ENCODE data around the gene PIP4K2B.
A peak's percentile ranks its signal among the peaks of the same experiment; 100 is the strongest.
"Not testable (repeated sequence)": the region's sequence is repeated elsewhere in the genome, so short reads cannot be mapped to it uniquely, and the experiment has no call there.

Gene PIP4K2B

DNA sequence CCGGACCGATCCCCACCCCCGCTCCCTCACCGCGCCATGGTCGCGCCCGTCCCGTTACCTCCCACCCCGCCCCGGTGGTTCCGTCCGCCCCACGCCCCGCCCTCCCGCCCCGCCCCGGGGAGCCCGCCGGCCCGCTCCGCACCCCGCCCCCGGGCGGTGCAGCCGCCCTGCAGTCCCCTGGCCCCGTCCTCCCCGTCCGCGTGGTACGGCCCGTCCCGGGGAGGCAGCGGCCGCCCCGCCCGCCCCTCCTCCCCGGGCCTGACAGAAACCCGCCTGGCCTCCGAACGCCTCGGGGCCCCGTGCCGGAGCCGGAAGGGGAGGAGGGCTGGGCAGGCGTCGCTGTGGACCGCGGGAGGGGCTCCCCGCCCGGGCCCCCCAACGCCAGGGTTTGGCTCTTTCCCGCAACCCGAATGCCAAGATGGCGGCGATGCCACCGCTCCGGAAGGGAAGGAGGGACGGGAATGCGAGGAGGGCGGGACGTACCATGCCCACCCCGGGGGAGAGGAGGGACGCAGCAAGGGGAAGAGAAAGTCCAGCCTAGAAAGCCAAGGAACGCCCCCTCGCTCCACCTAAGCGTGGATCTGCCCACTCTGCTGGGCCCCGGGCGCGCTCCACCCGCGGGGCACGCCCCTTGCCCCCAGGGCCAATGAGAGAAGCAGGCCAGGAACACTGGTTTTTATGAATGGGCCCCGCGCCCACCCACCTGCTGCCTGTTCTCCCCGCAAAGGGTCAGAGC is at the start of gene PIP4K2B:
TSS of gene PIP4K2B (minus strand) at position 56 of the 736 bp plus-strand sequence. CDS start 132 bp downstream, outside the sequence.
- peak; percentile 97 for DNase-seq (ENCODE audit: low read depth)

DNA sequence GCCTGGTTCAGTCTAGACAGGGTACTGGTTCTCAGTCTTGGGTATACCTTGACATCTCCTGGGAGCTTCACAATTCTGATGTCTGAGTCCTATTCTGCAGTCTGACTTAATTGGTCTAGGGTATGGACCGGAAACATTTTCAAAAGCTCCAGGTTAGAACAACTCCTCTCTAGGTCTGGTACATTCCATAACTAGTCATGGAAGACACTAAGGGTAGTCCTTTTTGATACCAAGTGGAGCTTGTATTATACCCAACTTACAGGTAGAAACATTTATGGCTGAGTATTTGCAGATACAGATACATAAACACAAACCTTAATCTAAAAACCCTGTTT is 49.2 kb upstream of the PIP4K2B start:
- DNase-seq (ENCODE audit: low read depth), result no peak

DNA sequence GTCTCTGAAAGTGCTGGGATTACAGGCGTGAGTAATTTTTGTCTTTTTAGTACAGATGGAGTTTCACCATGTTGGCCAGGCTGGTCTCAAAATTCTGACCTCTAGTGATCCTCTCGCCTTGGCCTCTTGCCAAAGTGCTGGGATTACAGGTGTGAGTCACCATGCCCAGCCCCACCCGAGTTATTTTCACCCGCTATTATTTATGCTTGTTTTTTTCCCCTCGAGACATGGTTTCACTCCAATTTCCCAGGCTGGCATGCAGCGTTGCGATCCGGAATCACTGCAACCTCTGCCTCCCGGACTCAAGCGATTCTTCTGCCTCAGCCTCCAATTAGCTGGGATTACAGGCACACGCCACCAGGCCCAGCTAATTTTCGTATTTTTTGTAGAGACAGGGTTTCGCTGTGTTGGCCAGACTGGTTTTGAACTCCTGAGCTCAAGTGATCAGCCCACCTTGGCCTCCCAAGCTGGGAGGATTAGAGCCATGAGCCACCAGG is 45.0 kb upstream of the PIP4K2B start:
- DNase-seq (ENCODE audit: low read depth), result no peak

DNA sequence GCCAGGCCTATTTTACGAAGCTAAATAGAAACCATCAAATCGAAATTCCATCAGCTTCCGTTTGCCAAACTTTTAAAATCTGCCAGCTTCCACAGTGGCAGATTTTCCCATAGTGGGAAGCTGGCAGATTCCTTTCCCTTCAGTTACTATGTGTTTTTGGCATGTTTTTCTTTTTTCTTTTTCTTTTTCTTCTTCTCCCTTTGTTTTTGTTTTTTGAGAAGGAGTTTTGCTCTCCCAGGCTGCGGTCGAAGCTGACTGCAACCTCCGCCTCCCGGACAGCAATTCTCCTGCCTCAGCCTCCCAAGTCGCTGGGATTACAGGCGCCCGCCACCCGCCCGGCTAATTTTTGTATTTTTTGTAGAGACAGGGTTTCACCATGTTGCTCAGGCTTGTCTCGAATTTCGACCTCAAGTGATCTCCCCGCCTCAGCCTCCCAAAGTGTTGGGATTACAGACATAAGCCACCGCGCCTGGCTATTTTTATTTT is 26.4 kb upstream of the PIP4K2B start:
- DNase-seq (ENCODE audit: low read depth), result no peak

GRCh38 chr17:38824899-38825761 is 25.8 kb upstream of the PIP4K2B start, which contains the start of gene CWC25:
Gene CWC25, minus strand, starts transcription at chr17:38825321. Its CDS starts 138 bp downstream, at chr17:38825183.
- DNase-seq (ENCODE audit: low read depth), result peak; percentile 89

DNA sequence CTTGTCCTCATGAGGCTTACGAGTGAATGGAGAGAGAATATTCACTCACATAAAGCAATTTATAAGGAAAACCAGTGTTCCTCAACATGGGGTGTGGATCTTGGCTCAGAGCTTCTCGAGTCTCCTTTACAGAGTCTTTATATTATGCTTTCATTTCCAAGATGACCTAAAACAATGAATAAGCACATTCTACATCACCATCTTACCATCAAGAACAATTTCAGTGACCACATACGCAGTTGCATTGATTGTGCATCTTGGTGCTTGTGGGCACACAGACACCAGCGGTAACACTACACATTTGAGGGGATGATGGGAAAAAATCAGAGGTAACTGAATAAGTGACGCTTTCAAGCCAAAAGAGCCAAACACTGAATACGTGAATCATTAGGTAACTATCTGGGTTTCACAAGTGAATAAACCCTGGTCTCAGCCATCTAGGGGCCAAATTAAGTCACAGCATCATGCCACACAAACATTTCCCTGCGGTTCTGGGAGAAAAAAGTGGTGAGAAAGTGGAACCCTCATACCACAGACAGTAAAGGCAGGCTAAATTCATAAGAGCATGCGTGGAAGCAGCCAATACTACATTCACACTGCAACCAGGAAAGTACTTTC is 16.3 kb upstream of the PIP4K2B start:
- DNase-seq (ENCODE audit: low read depth), result no peak

DNA sequence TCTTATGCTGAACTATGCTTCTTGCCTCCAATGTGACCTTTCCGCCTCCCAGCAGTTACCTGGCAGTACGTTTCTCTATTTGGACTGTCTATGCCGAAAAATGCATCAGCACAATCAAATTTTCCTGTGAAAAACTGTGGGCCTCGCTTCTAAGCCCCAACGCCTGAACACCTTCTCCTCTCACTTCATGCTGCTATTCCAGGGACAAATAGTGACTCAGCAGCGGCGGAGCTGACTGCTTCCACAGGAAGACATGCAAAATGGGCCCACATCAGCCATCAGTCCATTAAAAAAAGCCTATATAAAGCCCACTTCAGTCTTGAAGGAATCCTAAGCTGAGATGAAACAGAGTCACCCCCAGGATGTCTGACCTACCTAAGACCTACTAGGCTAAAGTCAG is 10.5 kb upstream of the PIP4K2B start:
- no peak for DNase-seq (ENCODE audit: low read depth)

- no peak for DNase-seq (ENCODE audit: low read depth)
These were observed 943 bp upstream of the PIP4K2B start for GRCh38 chr17:38800237-38800760.

GRCh38 chr17:38798614-38799500 is 499 bp downstream of the PIP4K2B start:
- no peak for DNase-seq (ENCODE audit: low read depth)

DNA sequence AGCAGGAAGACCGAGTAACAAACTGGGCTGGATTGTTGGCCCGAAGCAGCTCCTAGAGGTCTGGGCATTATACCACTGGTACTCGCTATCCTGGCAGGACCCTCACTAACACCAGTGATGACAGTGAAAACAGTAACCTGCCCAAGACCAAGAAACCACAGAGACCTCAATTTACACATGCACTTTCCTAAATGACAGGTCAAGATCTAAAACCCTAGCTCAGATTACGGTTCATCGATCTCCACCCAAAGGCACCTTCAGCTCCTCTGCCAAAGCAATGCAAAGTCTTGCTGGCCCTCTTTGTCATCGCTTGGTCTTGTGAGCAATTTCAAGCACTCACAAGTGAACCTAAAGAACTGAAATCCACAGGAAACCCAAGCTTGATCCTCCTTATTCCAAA is 1.5 kb downstream of the PIP4K2B start:
- no peak for DNase-seq (ENCODE audit: low read depth)

DNA sequence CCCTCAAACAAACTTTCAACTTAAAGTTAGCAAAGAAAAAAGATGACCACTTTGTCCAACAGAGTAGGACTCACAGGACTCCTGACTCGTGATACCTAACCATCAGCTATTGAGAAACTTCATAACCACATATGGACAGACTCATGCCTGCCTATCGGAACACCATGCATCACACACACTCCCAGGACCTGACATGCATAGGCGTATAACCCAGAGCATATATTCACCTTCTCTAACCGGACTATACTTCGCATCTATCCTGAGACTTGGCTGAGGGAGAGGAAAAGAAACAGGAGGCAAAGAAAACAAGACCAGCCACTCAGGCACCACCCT is 2.2 kb downstream of the PIP4K2B start:
- DNase-seq (ENCODE audit: low read depth), result no peak

DNA sequence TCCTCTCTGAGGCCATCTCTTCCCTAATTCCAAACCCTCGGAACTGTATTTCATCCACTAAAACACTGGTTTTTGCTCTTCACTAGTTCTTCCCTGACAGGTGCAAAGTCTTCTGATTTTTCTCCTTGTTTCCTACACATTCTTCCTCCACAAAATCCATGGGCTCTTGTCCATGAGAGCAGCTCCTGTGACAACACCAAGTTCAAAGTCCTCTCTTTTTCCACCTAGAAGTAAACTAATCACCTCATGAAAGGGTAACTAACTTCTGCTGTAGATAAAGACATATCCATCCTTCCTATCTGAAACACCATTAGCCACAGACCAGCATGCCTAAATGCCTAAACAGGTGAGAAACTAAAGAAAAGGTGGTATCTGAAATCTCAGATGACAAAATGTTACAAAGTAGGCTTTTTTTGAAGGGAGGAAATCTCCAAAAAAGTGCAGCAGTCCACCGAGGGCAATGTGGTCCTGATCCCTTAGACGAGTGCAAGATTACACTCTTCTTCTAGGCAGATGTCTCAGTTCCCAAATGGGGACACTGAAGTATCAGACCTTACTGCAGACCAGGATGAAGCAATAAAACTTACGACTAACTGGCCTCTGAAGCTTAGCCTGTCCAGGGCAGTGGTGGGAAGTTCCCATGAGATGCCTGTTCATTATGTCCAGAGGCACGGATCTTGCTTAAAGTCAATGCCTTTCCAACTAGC is 2.8 kb downstream of the PIP4K2B start:
- DNase-seq (ENCODE audit: low read depth), result no peak

GRCh38 chr17:38794221-38794620 is 5.1 kb downstream of the PIP4K2B start:
- DNase-seq (ENCODE audit: low read depth), result no peak

GRCh38 chr17:38791162-38791561 is 8.2 kb downstream of the PIP4K2B start:
- no peak for DNase-seq (ENCODE audit: low read depth)

- DNase-seq (ENCODE audit: low read depth), result not testable (repeated sequence)
These were observed 9.1 kb downstream of the PIP4K2B start for GRCh38 chr17:38790148-38790707.

- peak; percentile 49 for DNase-seq (ENCODE audit: low read depth)
These were observed 10.2 kb downstream of the PIP4K2B start for GRCh38 chr17:38789185-38789584.

DNA sequence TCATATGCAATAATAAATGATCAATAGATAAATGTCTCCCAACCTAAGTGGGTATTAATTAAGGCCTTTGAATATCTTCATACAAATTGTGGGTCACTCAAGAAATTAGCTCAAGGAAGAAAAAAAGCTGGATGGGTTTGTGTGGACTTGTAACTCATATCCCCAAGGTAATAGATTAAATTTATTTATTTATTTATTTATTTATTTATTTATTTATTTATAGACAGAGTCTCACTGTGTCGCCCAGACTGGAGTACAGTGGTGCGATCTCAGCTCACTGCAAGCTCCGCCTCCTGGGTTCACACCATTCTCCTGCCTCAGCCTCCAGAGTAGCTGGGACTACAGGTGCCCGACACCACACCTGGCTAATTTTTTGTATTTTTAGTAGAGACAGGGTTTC is 11.4 kb downstream of the PIP4K2B start:
- not testable (repeated sequence) for DNase-seq (ENCODE audit: low read depth)

- no peak for DNase-seq (ENCODE audit: low read depth)
These were observed 13.0 kb downstream of the PIP4K2B start for GRCh38 chr17:38786372-38786771.

- no peak for DNase-seq (ENCODE audit: low read depth)
These were observed 16.1 kb downstream of the PIP4K2B start for GRCh38 chr17:38783227-38783626.

Measured in fibroblast of the conjunctiva (primary cell).